Stimulated activated CD8-positive, alpha-beta memory T cell treated with anti-CD3 and anti-CD28 coated beads, Interleukin-4, amount 100 ng/mL, for 1 hour (primary cell): ENCODE measurements around the gene EPX.

ENCODE experiments used
- DNase-seq, 2 donors: peaks; one replicate each; pipeline ENCODE4 v3.0.0-alpha.2; 2020; ENCODE audit warnings: low read depth in 2 of 2, low spot score in 1 of 2

EPX gene

GRCh38 chr17:58184986-58185761 is 7.4 kb upstream of the EPX start:
- no peak for DNase-seq

GRCh38 chr17:58186591-58186990 is 5.9 kb upstream of the EPX start:
- no peak for DNase-seq

GRCh38 chr17:58187063-58187462 is 5.5 kb upstream of the EPX start:
- no peak for DNase-seq

GRCh38 chr17:58187675-58188074 is 4.9 kb upstream of the EPX start:
- no peak for DNase-seq

- no peak for DNase-seq
These were observed 2.9 kb upstream of the EPX start for GRCh38 chr17:58189436-58190146.

- DNase-seq: no peak
These were observed 1.2 kb upstream of the EPX start for GRCh38 chr17:58191241-58191896.

GRCh38 chr17:58193641-58194255 is 1.2 kb downstream of the EPX start:
- DNase-seq: no peak

GRCh38 chr17:58195518-58196123 is 3.1 kb downstream of the EPX start:
- no peak for DNase-seq

GRCh38 chr17:58196610-58197009 is 4.1 kb downstream of the EPX start:
- no peak for DNase-seq

GRCh38 chr17:58200024-58200633 is 7.6 kb downstream of the EPX start:
- peak; percentile 14 to 34 for DNase-seq

- no peak for DNase-seq
These were observed 10.3 kb downstream of the EPX start for GRCh38 chr17:58202859-58203258.

- no peak for DNase-seq
These were observed 12.3 kb downstream of the EPX start for GRCh38 chr17:58204796-58205195.

- no peak for DNase-seq
These were observed 13.4 kb downstream of the EPX start for GRCh38 chr17:58205936-58206335.

- no peak for DNase-seq
These were observed 14.9 kb downstream of the EPX start for GRCh38 chr17:58207451-58207850.

GRCh38 chr17:58208344-58208743 is 15.8 kb downstream of the EPX start:
- no peak for DNase-seq

- no peak for DNase-seq
These were observed 18.4 kb downstream of the EPX start for GRCh38 chr17:58210922-58211321.

GRCh38 chr17:58215685-58216084 is 23.2 kb downstream of the EPX start:
- DNase-seq: no peak

- DNase-seq: no peak
These were observed 25.2 kb downstream of the EPX start for GRCh38 chr17:58217766-58218165.

- DNase-seq: peak; percentile 83 to 89
These were observed 26.7 kb downstream of the EPX start, which contains the start of gene MKS1 for GRCh38 chr17:58219007-58219788. TSS of gene MKS1 (minus strand) at chr17:58219255. CDS start at chr17:58219230, 25 bp downstream.

- no peak for DNase-seq
These were observed 27.3 kb downstream of the EPX start for GRCh38 chr17:58219789-58220183.
